ENCODE results near the gene EPHX1.
A peak's percentile ranks its signal among the peaks of the same experiment; 100 is the strongest.
"Not testable (repeated sequence)": the region's sequence is repeated elsewhere in the genome, so short reads cannot be mapped to it uniquely, and the experiment has no call there.

The EPHX1 gene

GRCh38 chr1:225809842-225810578, at the start of gene EPHX1:
Gene EPHX1, plus strand, starts transcription at chr1:225810124. Its CDS starts 18,606 bp downstream, at chr1:225828730.
- DNase-seq (ENCODE audit: low read depth in 3 of 3) = peak; percentile 23 to 50 (median 45)

- no peak for DNase-seq (ENCODE audit: low read depth in 3 of 3)
Measured at GRCh38 chr1:225760531-225760930, 49.4 kb upstream of the EPHX1 start.

GRCh38 chr1:225761395-225761794, 48.5 kb upstream of the EPHX1 start:
- not testable (repeated sequence) for DNase-seq (ENCODE audit: low read depth in 3 of 3)

- no peak for DNase-seq (ENCODE audit: low read depth in 3 of 3)
Measured at GRCh38 chr1:225762002-225762441, 47.9 kb upstream of the EPHX1 start.

GRCh38 chr1:225762444-225762843, 47.5 kb upstream of the EPHX1 start:
- DNase-seq (ENCODE audit: low read depth in 3 of 3) = no peak

GRCh38 chr1:225763716-225764548, 46.0 kb upstream of the EPHX1 start:
- no peak for DNase-seq (ENCODE audit: low read depth in 3 of 3)

GRCh38 chr1:225765982-225766674, 43.8 kb upstream of the EPHX1 start:
- no peak for DNase-seq (ENCODE audit: low read depth in 3 of 3)

- DNase-seq (ENCODE audit: low read depth in 3 of 3) = no peak
Measured at GRCh38 chr1:225766967-225767633, 42.8 kb upstream of the EPHX1 start.

GRCh38 chr1:225767634-225768540, 42.0 kb upstream of the EPHX1 start:
- no peak for DNase-seq (ENCODE audit: low read depth in 3 of 3)

- no peak for DNase-seq (ENCODE audit: low read depth in 3 of 3)
Measured at GRCh38 chr1:225768662-225769426, 41.1 kb upstream of the EPHX1 start.

- DNase-seq (ENCODE audit: low read depth in 3 of 3) = no peak
Measured at GRCh38 chr1:225769687-225770086, 40.2 kb upstream of the EPHX1 start.

- DNase-seq (ENCODE audit: low read depth in 3 of 3) = no peak
Measured at GRCh38 chr1:225770561-225771248, 39.2 kb upstream of the EPHX1 start.

GRCh38 chr1:225771661-225772322, 38.1 kb upstream of the EPHX1 start:
- no peak for DNase-seq (ENCODE audit: low read depth in 3 of 3)

- DNase-seq (ENCODE audit: low read depth in 3 of 3) = no peak
Measured at GRCh38 chr1:225772323-225772768, 37.6 kb upstream of the EPHX1 start.

- no peak for DNase-seq (ENCODE audit: low read depth in 3 of 3)
Measured at GRCh38 chr1:225772848-225773247, 37.1 kb upstream of the EPHX1 start.

GRCh38 chr1:225774281-225775147, 35.4 kb upstream of the EPHX1 start:
- DNase-seq (ENCODE audit: low read depth in 3 of 3) = no peak

GRCh38 chr1:225776294-225776693, 33.6 kb upstream of the EPHX1 start:
- no peak for DNase-seq (ENCODE audit: low read depth in 3 of 3)

Data from stimulated activated CD4-positive, alpha-beta T cell treated with anti-CD3 and anti-CD28 coated beads, TNF-alpha, amount 100 ng/mL, for 4 hours (primary cell).